SK-N-SH (cell line): ENCODE measurements around the gene SLC22A5. TPM values are rescaled to one million over a fixed set of nuclear protein-coding genes. Genes with fewer than 3 reads are reported as not detected.

Experiments
- CTCF ChIA-PET: fragments of 300-600, 350-600 bp; formaldehyde crosslinking; extraction: SDS; loops from one replicate; lab custom pipeline; 2021; lab: Yijun Ruan, JAX
- POLR2A ChIA-PET: fragments of 350-600 bp; sonication (Branson Sonifier 250); formaldehyde crosslinking; extraction: SDS; loops from one replicate; lab custom pipeline; 2020; ENCODE audit warnings: antibody characterized with exemption, inconsistent platforms; lab: Yijun Ruan, JAX
- DNase-seq: peaks from one replicate; pipeline ENCODE4 v3.0.0; 2012
- H2AFZ ChIP-seq: fragments of 200-600 bp; sonication (generic); 2 replicates; pipeline ENCODE4 v1.8.1; 2016; ENCODE audit warnings: antibody characterized with exemption, mild to moderate bottlenecking, low read depth
- H3F3A ChIP-seq: fragments of 200-600 bp; sonication (generic); replicated peaks from 2 replicates; pipeline ENCODE3; 2016; ENCODE audit warnings: antibody characterized with exemption, mild to moderate bottlenecking; ENCODE audit not compliant: insufficient read depth
- H3K27ac ChIP-seq, 2 experiments: fragments of 200-500 bp in 1 of 2; fragments of 200-600 bp in 1 of 2; sonication (Bioruptor generic) in 1 of 2; sonication (generic), shearing (Covaris generic) in 1 of 2; 2 replicates each; pipeline versions ENCODE4 v1.5.1 to v1.6.1; 2014 to 2016; ENCODE audit warnings: low read depth in 2 of 2, inconsistent platforms in 1 of 2, low read length in 1 of 2, mild to moderate bottlenecking in 1 of 2, mixed read lengths in 1 of 2
- H3K27me3 ChIP-seq: fragments of 200-600 bp; sonication (generic), shearing (Covaris generic); 2 replicates; pipeline ENCODE4 v1.6.1; 2016; ENCODE audit warnings: mixed run types; ENCODE audit not compliant: insufficient read depth
- H3K36me3 ChIP-seq, 2 experiments: fragments of 200-500 bp in 1 of 2; fragments of 200-600 bp in 1 of 2; sonication (Bioruptor generic) in 1 of 2; sonication (generic) in 1 of 2; replicated peaks in 1 of 2; 2 replicates each; pipeline versions ENCODE3 to v1.5.1; 2014 to 2016; ENCODE audit warnings: low read length in 1 of 2, mild to moderate bottlenecking in 1 of 2; ENCODE audit not compliant: insufficient read depth in 2 of 2, control insufficient read depth in 1 of 2
- H3K4me1 ChIP-seq, 2 experiments: fragments of 200-500 bp in 1 of 2; fragments of 200-600 bp in 1 of 2; sonication (Bioruptor generic) in 1 of 2; sonication (generic), shearing (Covaris generic) in 1 of 2; 2 replicates each; pipeline versions ENCODE4 v1.5.1 to v1.6.1; 2014 to 2016; ENCODE audit warnings: low read depth in 1 of 2, low read length in 1 of 2, mixed run types in 1 of 2; ENCODE audit not compliant: insufficient read depth in 2 of 2, control insufficient read depth in 1 of 2
- H3K4me2 ChIP-seq: fragments of 200-600 bp; sonication (generic), shearing (Covaris generic); 2 replicates; pipeline ENCODE4 v1.6.1; 2017; ENCODE audit warnings: mixed run types
- H3K4me3 ChIP-seq, 2 experiments: fragments of 200-500 bp in 1 of 2; fragments of 200-600 bp in 1 of 2; sonication (Bioruptor generic) in 1 of 2; sonication (generic), shearing (Covaris generic) in 1 of 2; 2 replicates each; pipeline versions ENCODE4 v1.5.1 to v1.8.1; 2014 to 2016; ENCODE audit warnings: low read depth in 2 of 2, inconsistent platforms in 1 of 2, low read length in 1 of 2, mild to moderate bottlenecking in 1 of 2, mixed read lengths in 1 of 2, moderate library complexity in 1 of 2
- H3K79me2 ChIP-seq: fragments of 200-600 bp; sonication (generic); 2 replicates; pipeline ENCODE4 v1.8.1; 2017; ENCODE audit warnings: mild to moderate bottlenecking; ENCODE audit not compliant: insufficient read depth
- H3K9ac ChIP-seq: fragments of 200-600 bp; sonication (generic); 2 replicates; pipeline ENCODE4 v1.6.1; 2017; ENCODE audit warnings: mixed run types
- H3K9me2 ChIP-seq: fragments of 200-600 bp; sonication (generic); 2 replicates; pipeline ENCODE4 v1.6.1; 2017; ENCODE audit warnings: mixed run types
- H3K9me3 ChIP-seq: fragments of 200-600 bp; sonication (generic); 2 replicates; pipeline ENCODE4 v1.6.1; 2017; ENCODE audit warnings: mixed run types, mild to moderate bottlenecking, moderate library complexity
- H4K20me1 ChIP-seq: fragments of 200-600 bp; sonication (generic); 2 replicates; pipeline ENCODE4 v1.6.1; 2017; ENCODE audit warnings: mild to moderate bottlenecking, mixed run types; ENCODE audit not compliant: insufficient read depth
- ELF1 ChIP-seq: IDR thresholded peaks from 2 replicates; pipeline ENCODE4 v1.4.0; 2012
- FOSL2 ChIP-seq: IDR thresholded peaks from 2 replicates; pipeline ENCODE4 v1.4.0; 2012; ENCODE audit warnings: low read depth, mild to moderate bottlenecking, moderate library complexity, borderline replicate concordance
- FOXJ3 ChIP-seq: sonication (generic); formaldehyde crosslinking; IDR thresholded peaks from 2 replicates; pipeline ENCODE4 v1.5.1; 2020; ENCODE audit warnings: mild to moderate bottlenecking, missing genetic modification reagents
- GABPA ChIP-seq: IDR thresholded peaks from 2 replicates; pipeline ENCODE4 v1.4.0; 2012; ENCODE audit warnings: low read depth, mild to moderate bottlenecking
- GATA2 ChIP-seq: sonication (generic); formaldehyde crosslinking; IDR thresholded peaks from 2 replicates; pipeline ENCODE4 v1.5.0; 2020; ENCODE audit warnings: mild to moderate bottlenecking, missing genetic modification reagents
- JUND ChIP-seq: IDR thresholded peaks from 2 replicates; pipeline ENCODE4 v1.4.0; 2012
- MEF2A ChIP-seq: IDR thresholded peaks from 2 replicates; pipeline ENCODE4 v1.4.0; 2012; ENCODE audit warnings: low read depth, borderline replicate concordance
- MXI1 ChIP-seq: IDR thresholded peaks from 2 replicates; pipeline ENCODE4 v1.6.1; 2012; ENCODE audit warnings: mild to moderate bottlenecking, low read depth, low read length, improper control_type of control experiment
- NFIC ChIP-seq: IDR thresholded peaks from 2 replicates; pipeline ENCODE4 v1.4.0; 2012; ENCODE audit warnings: borderline replicate concordance
- POLR2AphosphoS5 ChIP-seq: IDR thresholded peaks from 2 replicates; pipeline ENCODE4 v1.6.1; 2012; ENCODE audit warnings: low read depth, low read length
- RAD21 ChIP-seq: IDR thresholded peaks from 2 replicates; pipeline ENCODE4 v1.6.1; 2012; ENCODE audit warnings: mild to moderate bottlenecking, low read length
- RXRA ChIP-seq: IDR thresholded peaks from 2 replicates; pipeline ENCODE4 v1.4.0; 2012; ENCODE audit warnings: low read depth, mild to moderate bottlenecking, borderline replicate concordance
- SIN3A ChIP-seq: IDR thresholded peaks from 2 replicates; pipeline ENCODE4 v1.6.1; 2012; ENCODE audit warnings: low read depth, mild to moderate bottlenecking, low read length, moderate library complexity, borderline replicate concordance
- SMC3 ChIP-seq: IDR thresholded peaks from 2 replicates; pipeline ENCODE4 v1.6.1; 2012; ENCODE audit warnings: low read depth, low read length, improper control_type of control experiment
- WGBS: methylation state at CpG from one replicate; pipeline ENCODE4 v1.1.6; 2017; ENCODE audit warnings: low lambda C conversion rate; 5-methylcytosine and 5-hydroxymethylcytosine counted together
- polyA plus RNA-seq, 3 experiments: library from polyadenylated mRNA; depleted of rRNA; stranded (reverse); fragments of >200 nt; gene quantifications; 2 replicates each; pipeline ENCODE4 v1.2.3, GENCODE V29; 2012
- TF ChIP-seq, protein P1 (sequence below): IDR thresholded peaks from 2 replicates; pipeline ENCODE4 v1.4.0; 2012; ENCODE audit warnings: low read depth, borderline replicate concordance

SLC22A5 gene
- polyA plus RNA-seq, 1 of the 3 experiments (the other 2 are of a cell fraction) = 8.3 TPM

GRCh38 chr5:132434416-132435286, 65.1 kb downstream of the SLC22A5 start (continued):
- TF ChIP-seq, protein P1, sequence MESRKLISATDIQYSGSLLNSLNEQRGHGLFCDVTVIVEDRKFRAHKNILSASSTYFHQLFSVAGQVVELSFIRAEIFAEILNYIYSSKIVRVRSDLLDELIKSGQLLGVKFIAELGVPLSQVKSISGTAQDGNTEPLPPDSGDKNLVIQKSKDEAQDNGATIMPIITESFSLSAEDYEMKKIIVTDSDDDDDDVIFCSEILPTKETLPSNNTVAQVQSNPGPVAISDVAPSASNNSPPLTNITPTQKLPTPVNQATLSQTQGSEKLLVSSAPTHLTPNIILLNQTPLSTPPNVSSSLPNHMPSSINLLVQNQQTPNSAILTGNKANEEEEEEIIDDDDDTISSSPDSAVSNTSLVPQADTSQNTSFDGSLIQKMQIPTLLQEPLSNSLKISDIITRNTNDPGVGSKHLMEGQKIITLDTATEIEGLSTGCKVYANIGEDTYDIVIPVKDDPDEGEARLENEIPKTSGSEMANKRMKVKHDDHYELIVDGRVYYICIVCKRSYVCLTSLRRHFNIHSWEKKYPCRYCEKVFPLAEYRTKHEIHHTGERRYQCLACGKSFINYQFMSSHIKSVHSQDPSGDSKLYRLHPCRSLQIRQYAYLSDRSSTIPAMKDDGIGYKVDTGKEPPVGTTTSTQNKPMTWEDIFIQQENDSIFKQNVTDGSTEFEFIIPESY = no peak
- TF ChIP-seq MEF2A (no peak), JUND (no peak), RXRA (no peak)

DNA sequence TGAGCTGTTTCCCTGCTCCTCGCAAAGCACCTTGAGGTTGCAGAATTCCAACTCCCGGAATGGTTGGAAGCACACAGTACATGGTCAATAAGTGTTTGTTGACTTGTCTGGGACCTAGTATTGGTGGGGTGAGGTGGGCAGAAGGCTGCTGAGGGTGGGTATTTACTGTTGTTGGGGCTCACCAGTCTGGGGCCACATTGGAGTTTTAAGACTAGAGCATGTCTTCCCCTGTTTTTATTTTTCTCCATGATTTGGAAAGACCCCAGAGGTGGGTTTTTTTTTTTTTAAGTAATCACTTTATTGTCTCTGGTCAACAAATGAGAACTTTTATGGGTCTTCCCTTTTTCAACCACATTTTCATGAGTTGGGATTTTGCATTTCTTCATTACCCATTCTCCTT, 65.9 kb downstream of the SLC22A5 start:
- no peak overlapping the region for H3K4me3 ChIP-seq
- ChIA-PET POLR2A (no interaction called here), CTCF (interaction anchor here (1.0 to 1.1 kb wide), 2 partner anchors 66 to 91 kb away, joined by 3 to 4 read pairs; no protein-coding TSS in a partner anchor)
- H4K20me1 ChIP-seq = no peaks in the 10 kb centered on the region
- 96% methylated on average over 2 of the region's 2 CpGs for WGBS
- H3K4me1 ChIP-seq = peaks cover 3 to 20% of the 10 kb centered on the region in 2 experiments; a peak in 3 of 4 replicates
- no peak overlapping the region for H3K27ac ChIP-seq
- H2AFZ ChIP-seq = no peak overlapping the region
- no peak overlapping the region for H3K9ac ChIP-seq
- no peaks in the 10 kb centered on the region for H3K27me3 ChIP-seq
- no peaks in the 10 kb centered on the region for H3K9me3 ChIP-seq
- no peaks in the 10 kb centered on the region for H3K79me2 ChIP-seq
- H3K9me2 ChIP-seq = no peaks in the 10 kb centered on the region
- peaks cover 3% of the 10 kb centered on the region for H3F3A ChIP-seq
- no peak for TF ChIP-seq POLR2AphosphoS5
- TF ChIP-seq SMC3 = no peak
- no peak for TF ChIP-seq JUND
- TF ChIP-seq MEF2A = no peak
- no peak for TF ChIP-seq GATA2 (CRISPR knock-in tag)
- no peak for TF ChIP-seq SIN3A
- TF ChIP-seq GABPA = no peak
- no peak for TF ChIP-seq FOXJ3
- TF ChIP-seq RAD21 = no peak
- no peak for TF ChIP-seq RXRA
- TF ChIP-seq NFIC = no peak
- no peak for TF ChIP-seq MXI1
- no peak for TF ChIP-seq ELF1
- TF ChIP-seq FOSL2 = no peak
- H3K36me3 ChIP-seq = no peaks in the 10 kb centered on the region
- DNase-seq = no peak
- H3K4me2 ChIP-seq = no peak overlapping the region
